ENCODE results near the gene TMC1.
"Not testable (repeated sequence)": the region's sequence is repeated elsewhere in the genome, so short reads cannot be mapped to it uniquely, and the experiment has no call there.

The TMC1 gene

DNA sequence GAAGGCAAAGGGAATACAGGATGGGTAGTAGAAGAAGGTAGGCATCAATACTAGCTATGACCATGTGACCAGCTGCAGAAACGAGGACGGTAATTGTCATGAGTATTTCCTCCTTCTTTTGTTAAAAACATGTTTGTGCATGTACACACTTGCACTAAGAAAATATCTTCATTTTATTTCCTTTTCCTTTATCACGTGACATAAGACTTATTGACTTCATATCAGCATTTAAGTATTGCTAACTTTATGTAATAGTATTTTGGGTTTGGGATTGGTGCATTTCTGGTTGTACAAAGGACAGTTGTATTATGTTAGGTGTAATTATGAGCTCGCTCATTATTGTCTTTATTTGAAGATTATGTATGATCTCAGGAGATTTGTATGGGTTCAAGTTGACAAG, 33.7 kb upstream of the TMC1 start:
- peaks cover 16% of the 10 kb centered on the region for H3K4me1 ChIP-seq (ENCODE audit: control insufficient read depth, insufficient read depth, low read length)
- not testable (repeated sequence) for H3K27me3 ChIP-seq (replicated peaks; ENCODE audit: control insufficient read depth, insufficient read depth, low read length); H3K9ac ChIP-seq (ENCODE audit: low read length); H3K4me3 ChIP-seq (ENCODE audit: low read length); H3K36me3 ChIP-seq (ENCODE audit: control insufficient read depth, insufficient read depth, low read length, severe bottlenecking); H3K9me3 ChIP-seq (ENCODE audit: control insufficient read depth, low read length); DNase-seq (ENCODE audit: low read depth)

DNA sequence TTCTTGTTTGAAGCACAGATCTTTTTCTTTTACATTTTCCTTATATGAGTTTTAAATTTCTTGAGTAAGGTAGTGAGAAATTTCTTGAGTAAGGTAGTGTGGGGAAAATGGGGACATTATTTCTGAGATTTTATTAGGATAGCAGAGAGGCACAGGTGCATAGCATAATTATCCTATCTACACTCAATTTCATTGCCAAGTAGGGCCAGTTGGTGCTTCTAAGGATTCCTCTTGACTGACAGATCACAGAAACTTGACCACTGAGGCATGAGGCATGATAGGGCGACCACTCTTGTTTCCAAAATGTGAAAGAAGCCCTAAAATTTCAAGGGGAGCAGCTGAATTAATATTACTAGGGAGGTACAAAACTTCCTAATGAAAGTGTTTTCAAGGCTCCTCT, 31.4 kb upstream of the TMC1 start:
- no peak overlapping the region for H3K4me3 ChIP-seq (ENCODE audit: low read length)
- no peak overlapping the region for H3K9ac ChIP-seq (ENCODE audit: low read length)

DNA sequence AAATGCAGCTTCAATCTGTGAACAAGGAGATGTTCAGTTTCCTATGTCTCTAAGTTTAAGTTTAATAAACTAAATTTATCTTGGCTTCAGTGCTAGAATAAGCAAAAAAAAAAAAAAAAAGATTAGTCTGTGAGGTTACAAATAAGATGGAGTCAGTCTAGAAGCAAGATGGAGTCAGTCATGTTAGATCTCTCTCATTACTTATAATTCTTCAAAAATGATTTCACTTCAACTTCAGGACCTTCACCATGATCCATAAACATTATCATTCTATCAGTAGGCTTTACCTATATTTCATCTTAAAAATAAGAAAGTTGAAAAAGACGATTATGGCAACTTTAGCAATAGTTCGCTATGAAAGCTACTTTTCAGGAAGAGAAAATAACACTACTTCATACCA, 30.2 kb upstream of the TMC1 start:
- Histone ChIP-seq H3K36me3 (ENCODE audit: control insufficient read depth, insufficient read depth, low read length, severe bottlenecking) (no peaks in the 10 kb centered on the region), H3K27me3 (replicated peaks; ENCODE audit: control insufficient read depth, insufficient read depth, low read length) (no peaks in the 10 kb centered on the region), H3K9me3 (ENCODE audit: control insufficient read depth, low read length) (no peaks in the 10 kb centered on the region), H3K4me1 (ENCODE audit: control insufficient read depth, insufficient read depth, low read length) (peaks cover 3% of the 10 kb centered on the region), H3K9ac (ENCODE audit: low read length) (no peak overlapping the region), H3K4me3 (ENCODE audit: low read length) (no peak overlapping the region)
- DNase-seq (ENCODE audit: low read depth): no peak

More for the DNA sequence above, 31.4 kb upstream of the TMC1 start:
- H3K36me3 ChIP-seq (ENCODE audit: control insufficient read depth, insufficient read depth, low read length, severe bottlenecking): no peaks in the 10 kb centered on the region
- peaks cover 13% of the 10 kb centered on the region for H3K4me1 ChIP-seq (ENCODE audit: control insufficient read depth, insufficient read depth, low read length)
- no peaks in the 10 kb centered on the region for H3K27me3 ChIP-seq (replicated peaks; ENCODE audit: control insufficient read depth, insufficient read depth, low read length)
- no peaks in the 10 kb centered on the region for H3K9me3 ChIP-seq (ENCODE audit: control insufficient read depth, low read length)
- DNase-seq (ENCODE audit: low read depth): no peak

DNA sequence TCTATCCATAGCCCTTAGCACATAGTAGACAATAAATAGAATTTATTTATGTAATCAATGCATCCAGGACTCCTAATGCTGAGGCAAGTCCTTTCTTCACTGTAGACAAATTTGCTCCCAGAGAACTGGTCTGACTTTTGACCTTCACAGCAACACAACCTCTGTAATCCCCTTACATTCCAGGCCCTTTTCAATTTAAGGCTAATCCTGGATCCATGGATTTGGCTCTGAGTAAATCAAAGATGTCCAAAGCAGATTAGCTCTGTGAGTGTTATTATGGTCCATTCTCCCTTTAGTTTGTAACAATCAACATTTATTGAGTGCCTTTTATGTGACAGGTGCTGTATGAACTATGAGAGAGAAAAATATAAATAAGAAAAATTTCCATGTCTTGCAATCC, 27.4 kb upstream of the TMC1 start:
- H3K4me3 ChIP-seq (ENCODE audit: low read length): no peak overlapping the region
- no peaks in the 10 kb centered on the region for H3K9me3 ChIP-seq (ENCODE audit: control insufficient read depth, low read length)
- no peaks in the 10 kb centered on the region for H3K27me3 ChIP-seq (replicated peaks; ENCODE audit: control insufficient read depth, insufficient read depth, low read length)
- no peak overlapping the region for H3K9ac ChIP-seq (ENCODE audit: low read length)
- no peaks in the 10 kb centered on the region for H3K36me3 ChIP-seq (ENCODE audit: control insufficient read depth, insufficient read depth, low read length, severe bottlenecking)
- no peaks in the 10 kb centered on the region for H3K4me1 ChIP-seq (ENCODE audit: control insufficient read depth, insufficient read depth, low read length)
- DNase-seq (ENCODE audit: low read depth): no peak

DNA sequence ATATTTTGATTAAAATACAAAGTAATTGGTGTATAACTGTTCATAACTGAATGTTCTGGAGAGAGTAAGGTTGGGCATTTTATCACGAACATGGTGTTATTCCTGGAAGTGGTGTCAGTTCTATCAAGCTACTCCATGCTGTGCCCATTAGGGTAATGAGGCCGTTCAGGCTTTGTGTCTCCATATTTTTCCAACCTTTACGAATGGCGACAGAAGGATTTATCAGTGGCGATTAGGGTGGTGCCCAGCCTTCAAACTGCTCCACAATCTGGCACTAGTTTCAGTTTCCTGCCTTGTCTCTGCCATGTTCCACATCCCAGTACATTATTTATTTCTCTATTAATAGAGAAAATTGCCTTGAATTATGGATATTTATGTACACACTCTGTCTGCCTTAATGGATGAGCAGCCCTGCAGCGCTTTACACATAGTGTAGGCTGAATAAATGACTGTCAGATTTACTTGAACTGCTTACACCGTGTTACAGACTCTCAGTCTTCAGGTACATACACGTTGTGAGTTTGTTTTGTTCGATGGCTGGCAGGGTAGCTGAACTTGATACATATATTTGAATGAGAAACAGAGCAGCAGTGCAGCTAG, 23.9 kb upstream of the TMC1 start:
- Histone ChIP-seq H3K4me1 (ENCODE audit: control insufficient read depth, insufficient read depth, low read length) (no peaks in the 10 kb centered on the region), H3K9me3 (ENCODE audit: control insufficient read depth, low read length) (no peaks in the 10 kb centered on the region), H3K4me3 (ENCODE audit: low read length) (no peak overlapping the region), H3K36me3 (ENCODE audit: control insufficient read depth, insufficient read depth, low read length, severe bottlenecking) (no peaks in the 10 kb centered on the region), H3K27me3 (replicated peaks; ENCODE audit: control insufficient read depth, insufficient read depth, low read length) (no peaks in the 10 kb centered on the region), H3K9ac (ENCODE audit: low read length) (no peak overlapping the region)
- DNase-seq (ENCODE audit: low read depth): no peak

DNA sequence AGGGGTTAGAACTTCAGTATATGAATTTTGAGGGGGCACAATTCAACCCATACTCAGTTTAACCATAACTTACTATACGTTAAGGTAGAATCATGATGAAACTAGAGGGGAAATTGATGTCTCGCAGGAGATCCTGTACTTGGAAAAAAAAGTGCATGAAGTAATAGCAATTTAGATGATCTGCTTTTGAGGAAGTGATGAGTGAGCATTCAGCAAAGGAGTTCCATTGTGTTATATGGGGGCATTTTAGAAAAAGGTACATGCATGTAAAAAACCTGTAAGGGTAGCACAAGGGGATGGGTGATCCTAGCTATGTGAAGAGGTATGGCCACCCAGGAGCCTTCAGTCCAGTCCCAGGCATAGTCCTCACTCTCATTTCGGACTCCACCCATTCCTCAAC, 14.8 kb upstream of the TMC1 start:
- DNase-seq (ENCODE audit: low read depth): no peak
- no peaks in the 10 kb centered on the region for H3K27me3 ChIP-seq (replicated peaks; ENCODE audit: control insufficient read depth, insufficient read depth, low read length)

DNA sequence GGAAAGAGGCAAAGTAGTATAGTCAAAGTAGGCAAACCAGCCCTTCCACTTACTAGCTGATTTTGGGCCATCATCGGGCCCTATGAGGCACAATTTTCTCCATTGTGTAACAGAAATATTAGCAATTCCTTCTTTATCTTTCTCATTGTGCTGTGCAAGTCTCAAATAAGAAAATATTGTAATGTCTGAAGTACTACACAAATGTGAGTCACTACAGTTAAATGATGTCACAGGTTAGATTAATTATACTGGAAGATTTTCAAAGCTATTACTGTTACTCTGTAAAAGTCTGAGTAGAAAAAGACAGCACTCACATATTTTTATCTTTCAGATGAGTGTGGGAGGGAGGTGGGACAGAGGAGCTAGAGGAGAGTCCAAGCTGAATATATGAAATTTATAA, 12.4 kb upstream of the TMC1 start:
- H3K4me1 ChIP-seq (ENCODE audit: control insufficient read depth, insufficient read depth, low read length): peaks cover 24% of the 10 kb centered on the region
- no peaks in the 10 kb centered on the region for H3K9me3 ChIP-seq (ENCODE audit: control insufficient read depth, low read length)
- H3K36me3 ChIP-seq (ENCODE audit: control insufficient read depth, insufficient read depth, low read length, severe bottlenecking): no peaks in the 10 kb centered on the region
- peak; percentile 51 for DNase-seq (ENCODE audit: low read depth)
- no peaks in the 10 kb centered on the region for H3K27me3 ChIP-seq (replicated peaks; ENCODE audit: control insufficient read depth, insufficient read depth, low read length)
- no peak overlapping the region for H3K4me3 ChIP-seq (ENCODE audit: low read length)
- H3K9ac ChIP-seq (ENCODE audit: low read length): peak overlapping the region; percentile 51

More for the DNA sequence above, 14.8 kb upstream of the TMC1 start:
- H3K4me1 ChIP-seq (ENCODE audit: control insufficient read depth, insufficient read depth, low read length): peaks cover 29% of the 10 kb centered on the region
- no peaks in the 10 kb centered on the region for H3K9me3 ChIP-seq (ENCODE audit: control insufficient read depth, low read length)
- H3K36me3 ChIP-seq (ENCODE audit: control insufficient read depth, insufficient read depth, low read length, severe bottlenecking): no peaks in the 10 kb centered on the region
- H3K9ac ChIP-seq (ENCODE audit: low read length): no peak overlapping the region
- H3K4me3 ChIP-seq (ENCODE audit: low read length): no peak overlapping the region

DNA sequence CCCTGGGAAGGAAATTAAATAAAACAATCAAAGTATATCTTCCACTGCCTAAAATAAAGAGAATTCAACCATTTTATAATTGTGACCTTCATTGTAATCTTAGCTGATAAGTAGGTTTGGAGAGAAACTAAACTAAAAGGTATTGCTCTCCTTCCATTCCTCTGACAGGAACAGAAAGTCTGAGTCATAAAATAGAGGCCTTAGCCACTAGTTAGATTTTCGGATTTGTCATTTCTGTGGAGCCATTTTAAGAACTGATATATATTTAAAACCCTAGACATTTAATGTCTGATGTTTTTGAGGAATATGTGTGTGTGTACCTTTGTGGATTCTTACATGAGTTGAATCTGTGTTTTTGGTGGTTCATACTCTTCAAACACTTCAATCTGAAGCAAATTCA, 11.8 kb upstream of the TMC1 start:
- H3K9ac ChIP-seq (ENCODE audit: low read length): peak overlapping the region; percentile 51
- peak; percentile 51 for DNase-seq (ENCODE audit: low read depth)
- H3K36me3 ChIP-seq (ENCODE audit: control insufficient read depth, insufficient read depth, low read length, severe bottlenecking): no peaks in the 10 kb centered on the region
- H3K27me3 ChIP-seq (replicated peaks; ENCODE audit: control insufficient read depth, insufficient read depth, low read length): no peaks in the 10 kb centered on the region
- H3K9me3 ChIP-seq (ENCODE audit: control insufficient read depth, low read length): no peaks in the 10 kb centered on the region
- peaks cover 20% of the 10 kb centered on the region for H3K4me1 ChIP-seq (ENCODE audit: control insufficient read depth, insufficient read depth, low read length)
- no peak overlapping the region for H3K4me3 ChIP-seq (ENCODE audit: low read length)

DNA sequence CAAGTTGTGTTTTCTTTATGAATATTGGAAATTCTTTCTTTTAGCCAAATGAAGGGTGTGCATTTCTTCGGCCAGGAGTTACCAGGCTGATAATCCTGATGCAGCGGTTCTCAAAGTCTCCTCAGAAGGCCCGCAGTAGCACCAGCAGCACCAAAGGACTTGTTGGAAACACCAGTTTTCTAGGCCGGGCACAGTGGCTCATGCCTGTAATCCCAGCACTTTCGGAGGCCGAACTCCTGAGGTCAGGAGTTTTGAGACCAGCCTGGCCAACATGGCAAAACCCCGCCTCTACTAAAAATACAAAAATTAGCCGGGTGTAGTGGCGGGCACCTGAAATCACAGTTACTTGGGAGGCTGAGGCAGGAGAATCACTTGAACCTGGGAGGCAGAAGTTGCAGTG, 397 bp upstream of the TMC1 start:
- H3K4me1 ChIP-seq (ENCODE audit: control insufficient read depth, insufficient read depth, low read length): not testable (repeated sequence)

DNA sequence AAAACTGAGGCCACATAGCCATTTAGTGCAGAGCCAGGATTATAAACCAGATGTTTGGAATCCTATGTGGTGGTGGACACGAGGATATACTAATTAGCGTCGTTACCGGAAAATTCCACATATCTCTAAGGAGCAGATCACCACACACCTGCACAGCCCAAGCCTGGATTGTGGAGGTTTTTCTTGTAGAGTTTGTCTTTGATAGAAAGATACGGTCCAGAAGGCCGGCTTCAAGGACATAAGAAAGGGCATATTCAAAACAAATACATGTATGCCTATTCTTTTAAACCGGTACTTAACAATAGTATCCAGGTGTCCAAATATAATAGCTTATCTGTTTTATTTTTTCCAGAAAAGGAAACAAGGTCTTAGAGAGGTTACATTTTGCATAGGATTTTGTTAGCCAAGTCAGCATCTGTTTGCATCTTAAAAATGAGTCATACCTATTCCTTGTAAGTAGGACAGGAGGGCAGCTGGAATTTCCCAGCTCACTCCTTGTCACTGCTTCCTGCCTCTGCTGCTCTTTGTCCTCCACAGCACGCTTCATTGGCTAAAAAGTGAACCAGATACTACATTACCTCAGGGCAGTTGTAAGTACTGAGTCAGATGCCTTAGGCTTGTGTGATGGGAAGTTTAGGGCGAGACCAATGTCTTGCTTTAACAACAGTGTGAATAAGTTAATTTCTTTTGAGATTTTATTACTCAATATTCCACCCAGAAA, 3.6 kb downstream of the TMC1 start:
- Histone ChIP-seq H3K4me1 (ENCODE audit: control insufficient read depth, insufficient read depth, low read length) (peaks cover 27% of the 10 kb centered on the region), H3K9ac (ENCODE audit: low read length) (no peak overlapping the region), H3K9me3 (ENCODE audit: control insufficient read depth, low read length) (no peaks in the 10 kb centered on the region), H3K27me3 (replicated peaks; ENCODE audit: control insufficient read depth, insufficient read depth, low read length) (no peaks in the 10 kb centered on the region), H3K4me3 (ENCODE audit: low read length) (no peak overlapping the region), H3K36me3 (ENCODE audit: control insufficient read depth, insufficient read depth, low read length, severe bottlenecking) (no peaks in the 10 kb centered on the region)
- peak; percentile 86 for DNase-seq (ENCODE audit: low read depth)

More for the DNA sequence above, 397 bp upstream of the TMC1 start:
- H3K27me3 ChIP-seq (replicated peaks; ENCODE audit: control insufficient read depth, insufficient read depth, low read length); H3K36me3 ChIP-seq (ENCODE audit: control insufficient read depth, insufficient read depth, low read length, severe bottlenecking); H3K9ac ChIP-seq (ENCODE audit: low read length); H3K4me3 ChIP-seq (ENCODE audit: low read length); DNase-seq (ENCODE audit: low read depth); H3K9me3 ChIP-seq (ENCODE audit: control insufficient read depth, low read length): not testable (repeated sequence)

DNA sequence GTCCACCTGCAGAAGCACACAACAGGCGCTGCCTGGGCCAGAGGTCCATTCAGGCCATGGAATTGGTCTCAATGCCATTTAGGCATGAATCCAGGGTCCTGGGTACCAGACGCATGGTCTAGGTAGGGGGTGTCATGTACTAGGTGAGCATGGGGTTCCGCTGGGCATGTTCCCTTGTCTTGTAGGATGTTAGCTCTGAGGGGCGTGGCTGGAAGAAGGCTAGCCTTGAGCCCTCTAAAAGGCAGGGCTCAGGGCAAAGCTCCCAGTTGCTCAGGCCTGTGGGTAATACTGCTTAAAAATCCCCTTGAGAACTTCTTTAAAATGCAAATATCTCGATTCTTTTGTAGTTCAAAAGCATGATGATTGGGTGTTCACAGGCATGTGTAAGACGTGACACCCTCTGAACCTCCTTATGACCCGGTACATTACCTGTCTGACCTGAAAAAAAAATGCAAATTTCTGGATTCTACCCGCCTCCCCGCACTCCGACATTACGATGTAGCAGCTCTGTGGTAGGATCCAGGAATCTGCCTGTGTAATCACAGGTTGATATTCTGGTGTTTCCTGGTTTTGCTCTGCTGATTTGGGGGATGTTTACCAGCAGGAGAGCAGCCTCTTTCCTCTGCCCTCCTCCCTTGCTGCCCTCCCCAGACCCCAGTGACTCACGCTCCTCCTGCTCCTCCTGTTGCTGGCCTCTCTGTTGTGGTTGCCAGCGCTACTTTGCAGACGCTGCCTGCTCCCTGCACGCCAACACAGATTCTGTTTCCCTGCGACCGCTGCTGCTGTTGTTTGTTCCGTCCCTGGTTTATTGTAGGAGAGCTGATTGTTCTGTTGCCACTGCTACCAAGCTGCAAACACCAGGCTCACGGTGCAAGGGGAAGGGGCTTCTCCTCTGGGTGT, 5.7 kb downstream of the TMC1 start:
- Histone ChIP-seq H3K9me3 (ENCODE audit: control insufficient read depth, low read length) (peaks cover 5% of the 10 kb centered on the region), H3K4me3 (ENCODE audit: low read length) (peak overlapping the region; percentile 76), H3K9ac (ENCODE audit: low read length) (peak overlapping the region; percentile 86), H3K27me3 (replicated peaks; ENCODE audit: control insufficient read depth, insufficient read depth, low read length) (no peaks in the 10 kb centered on the region), H3K36me3 (ENCODE audit: control insufficient read depth, insufficient read depth, low read length, severe bottlenecking) (no peaks in the 10 kb centered on the region), H3K4me1 (ENCODE audit: control insufficient read depth, insufficient read depth, low read length) (peaks cover 27% of the 10 kb centered on the region)
- DNase-seq (ENCODE audit: low read depth): peak; percentile 96
